Measurements from ENCODE around the gene LAD1. TPM values are rescaled to one million over a fixed set of nuclear protein-coding genes. Genes with fewer than 3 reads are reported as not detected.

LAD1 gene
- total and polyA plus RNA-seq, 9 of the 15 experiments (the other 6 are each of a cell fraction or from before 2014, with no cell fraction given): 0.31 TPM; not detected in 8

GRCh38 chr1:201360486-201360885 lies 38.6 kb downstream of the LAD1 start (continued):
- TF ChIP-seq AFF4 (CRISPR knock-in tag; IDR thresholded peaks at IDR 0.05) (no peak), IRF1 (CRISPR knock-in tag; IDR thresholded peaks at IDR 0.05; ENCODE audit: borderline replicate concordance) (no peak), ZNF655 (CRISPR knock-in tag; IDR thresholded peaks at IDR 0.05) (no peak), CTCF (IDR thresholded peaks at IDR 0.05 in 2 of 3, conservative IDR thresholded peaks at IDR 0.05 in 1 of 3; ENCODE audit: insufficient read depth in 2 of 3, low read depth in 1 of 3, low read length in 3 of 3) (no peak)

Measured in K562 (cell line).